IPS-18c (cell line): ENCODE measurements around the gene AGFG2.

Source experiments
- H3K4me3 ChIP-seq: 2 replicates; pipeline ENCODE4 v1.7.0; 2013; ENCODE audit warnings: low read depth, mild to moderate bottlenecking, low read length, moderate library complexity; ENCODE audit not compliant: insufficient read depth
- H3K9me3 ChIP-seq: one replicate; pipeline ENCODE4 v1.6.1; 2013; ENCODE audit warnings: mild to moderate bottlenecking, low read length, moderate library complexity; ENCODE audit not compliant: control insufficient read depth, insufficient read depth

The AGFG2 gene

DNA sequence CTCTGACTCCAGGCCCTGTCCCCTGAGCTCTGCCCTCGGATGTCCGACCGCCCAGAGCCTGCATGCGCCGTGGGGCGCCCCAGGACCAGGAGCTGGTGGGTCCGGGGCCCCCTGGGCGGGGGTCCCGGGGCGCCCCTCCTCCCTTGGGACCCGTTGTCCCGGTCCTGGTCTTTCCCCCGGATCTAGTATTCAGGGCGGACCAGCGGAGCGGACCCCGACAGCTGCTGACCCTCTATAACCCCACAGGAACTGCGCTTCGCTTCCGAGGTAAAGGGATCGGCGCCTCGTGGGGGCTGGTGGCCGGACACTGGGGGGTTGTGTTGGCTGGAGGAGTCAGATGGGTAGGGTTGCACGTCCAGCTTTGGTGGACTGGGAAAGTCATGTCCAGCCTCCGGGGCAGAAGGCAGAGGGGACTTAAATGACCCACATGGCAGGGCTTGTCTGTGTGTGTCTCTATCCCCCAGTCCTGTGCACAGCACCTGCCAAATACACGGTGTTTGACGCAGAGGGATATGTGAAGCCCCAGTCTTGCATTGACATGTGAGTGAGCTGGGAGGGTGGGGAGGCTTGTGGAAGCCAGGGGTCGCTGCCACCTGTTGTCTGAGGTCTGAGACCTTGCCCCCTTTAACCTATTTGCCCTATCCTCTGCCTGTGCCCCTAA lies 73.9 kb downstream of the AGFG2 start:
- H3K4me3 ChIP-seq = peak overlapping the region; percentile 93

DNA sequence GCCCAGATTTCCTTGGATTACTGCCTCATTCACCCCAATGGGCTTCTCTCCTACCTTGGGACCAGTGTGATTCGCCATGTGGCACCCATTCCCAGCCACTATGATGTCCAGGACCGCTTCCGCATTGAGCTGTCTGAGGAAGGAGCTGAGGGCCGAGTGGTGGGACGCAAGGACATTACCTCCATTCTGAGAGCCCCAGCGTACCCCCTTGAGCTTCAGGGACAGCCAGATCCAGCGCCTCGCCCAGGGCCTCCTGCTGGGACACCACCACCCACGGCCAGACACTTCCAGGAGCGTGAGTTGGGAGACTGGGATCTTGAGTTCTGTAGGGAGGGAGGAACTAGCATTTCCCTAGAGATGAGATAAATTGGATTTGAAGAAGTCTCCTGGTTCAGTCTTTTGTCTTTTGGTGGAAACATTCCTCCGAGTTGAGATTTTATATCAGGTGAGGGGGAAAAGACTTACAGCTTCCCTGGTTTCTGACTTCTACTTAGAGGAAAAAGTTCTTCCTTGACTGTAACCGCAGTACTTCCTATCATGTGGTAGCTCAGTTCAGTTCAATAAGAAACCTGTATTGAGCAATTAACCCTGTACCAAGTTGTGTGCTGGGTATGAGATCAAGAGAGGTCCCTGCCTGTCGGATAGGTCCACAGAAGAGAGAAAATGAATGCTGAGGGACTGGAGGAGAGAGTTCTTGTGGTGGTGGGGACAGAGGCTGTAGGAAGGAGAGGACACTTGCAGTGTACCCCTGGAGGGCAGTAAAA lies 74.6 kb downstream of the AGFG2 start:
- no peak overlapping the region; the same call in 1 of the 2 replicates for H3K4me3 ChIP-seq

More for the DNA sequence above, 73.9 kb downstream of the AGFG2 start:
- no peaks in the 10 kb centered on the region for H3K9me3 ChIP-seq

DNA sequence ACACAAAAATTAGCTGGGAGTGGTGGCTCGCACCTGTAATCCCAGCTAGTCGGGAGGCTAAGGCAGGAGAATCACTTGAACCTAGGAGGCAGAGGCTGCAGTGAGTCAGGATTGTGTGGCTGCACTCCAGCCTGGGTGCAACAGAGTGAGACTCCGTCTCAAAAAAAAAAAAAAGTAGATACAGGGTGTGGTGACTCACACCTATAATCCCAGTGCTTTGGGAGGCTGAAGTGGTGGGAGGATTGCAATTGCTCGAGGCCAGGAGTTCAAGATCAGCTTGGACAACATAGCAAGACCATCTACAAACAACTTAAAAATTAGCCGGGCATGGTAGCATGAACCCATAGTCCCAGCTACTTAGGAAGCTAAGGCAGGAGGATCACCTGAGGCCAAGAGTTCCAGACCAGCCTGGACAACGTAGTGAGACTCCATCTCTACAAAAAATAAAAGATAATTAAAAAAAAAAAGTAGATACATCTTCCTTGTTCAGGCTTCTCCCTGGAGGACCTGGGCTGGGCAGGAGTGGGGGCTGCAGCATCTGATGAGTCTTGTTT lies 75.4 kb downstream of the AGFG2 start:
- Histone ChIP-seq H3K9me3 (no peaks in the 10 kb centered on the region), H3K4me3 (no peak overlapping the region)

More for the DNA sequence above, 74.6 kb downstream of the AGFG2 start:
- no peaks in the 10 kb centered on the region for H3K9me3 ChIP-seq
